HL-60/S4 treated with retinoic acid at 250 ng/mL for 4 days and 3 days (cell line): ENCODE data around the gene PRRT1.

Experiments
- in situ Hi-C: fragments of 300-500 bp; cut with MboI; formaldehyde crosslinking; loops from 2 replicates; pipeline ENCODE4 v1.7.0; 2022; ENCODE audit warnings: low sequenced_read_pairs

PRRT1 gene

GRCh38 chr6:32127717-32128592 is 23.8 kb downstream of the PRRT1 start, which contains the start of gene ATF6B:
Gene ATF6B, minus strand, starts transcription at chr6:32128246. Its CDS starts 39 bp downstream, at chr6:32128207.
- in situ Hi-C loops, result no loop called here

- in situ Hi-C loops, result no loop called here
Measured at GRCh38 chr6:32127409-32127716, 24.4 kb downstream of the PRRT1 start.

DNA sequence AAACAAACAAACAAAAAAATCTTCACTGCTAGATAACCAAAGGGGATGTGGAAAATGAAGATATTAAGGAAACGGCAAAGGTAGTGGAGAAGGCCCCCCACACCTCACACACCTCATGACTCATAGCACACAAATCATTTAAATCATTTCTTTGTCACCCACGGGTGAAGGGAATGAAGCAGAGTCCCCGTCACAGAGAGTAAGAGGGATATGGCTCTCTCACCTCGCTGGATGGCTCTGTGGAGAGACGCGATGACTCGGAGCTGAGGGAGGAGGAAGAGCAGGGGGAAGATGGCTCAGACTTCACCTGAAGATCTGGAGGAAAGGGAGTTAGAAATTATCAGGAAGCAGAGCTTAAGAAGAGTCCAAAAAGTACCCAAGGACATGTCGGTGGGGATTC is 24.9 kb downstream of the PRRT1 start:
- in situ Hi-C loops, result no loop called here

DNA sequence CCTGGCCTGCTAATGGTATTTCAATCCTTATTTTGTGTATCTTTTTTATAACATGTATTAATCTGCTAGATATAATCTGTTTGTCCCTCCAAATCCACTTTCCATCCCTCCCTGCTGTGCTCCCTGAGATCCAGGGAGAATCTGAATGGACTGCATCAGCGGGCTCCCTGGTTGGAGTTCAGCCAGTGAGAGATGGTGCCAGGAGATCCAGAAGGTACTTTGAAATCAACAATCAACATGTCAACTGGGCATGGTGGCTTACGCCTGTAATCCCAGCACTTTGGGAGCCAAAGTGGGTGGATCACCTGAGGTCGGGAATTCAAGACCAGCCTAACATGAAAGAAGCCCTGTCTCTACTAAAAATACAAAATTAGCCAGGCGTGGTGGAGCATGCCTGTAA is 28.1 kb downstream of the PRRT1 start:
- in situ Hi-C loops, result no loop called here

DNA sequence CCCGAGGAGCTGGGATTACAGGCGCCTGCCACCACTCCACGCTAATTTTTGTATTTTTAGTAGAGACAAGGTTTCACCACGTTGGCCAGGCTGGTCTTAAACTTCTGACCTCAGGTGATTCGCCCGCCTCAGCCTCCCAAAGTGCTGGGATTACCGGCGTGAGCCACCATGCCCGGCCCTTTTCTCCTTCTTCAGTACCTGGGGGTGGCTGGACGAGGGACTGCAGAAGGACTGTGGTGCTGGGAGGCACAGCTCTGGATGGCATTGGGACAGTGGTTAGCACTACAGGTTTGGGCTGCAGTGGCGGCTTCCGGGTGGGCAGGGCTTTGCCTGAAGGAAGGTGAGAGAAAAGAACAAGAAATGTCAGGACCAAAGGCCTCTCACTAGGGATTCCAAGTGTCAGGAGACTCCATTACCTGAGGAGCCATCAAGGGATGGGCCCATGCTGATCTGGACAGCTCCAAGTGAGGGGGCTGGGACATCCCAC is 31.1 kb downstream of the PRRT1 start:
- in situ Hi-C loops, result no loop called here

GRCh38 chr6:32118782-32119628 is 32.7 kb downstream of the PRRT1 start:
- in situ Hi-C loops, result no loop called here

GRCh38 chr6:32117461-32117860 is 34.3 kb downstream of the PRRT1 start:
- in situ Hi-C loops, result no loop called here

- in situ Hi-C loops, result no loop called here
Measured at GRCh38 chr6:32116674-32117073, 35.1 kb downstream of the PRRT1 start.

DNA sequence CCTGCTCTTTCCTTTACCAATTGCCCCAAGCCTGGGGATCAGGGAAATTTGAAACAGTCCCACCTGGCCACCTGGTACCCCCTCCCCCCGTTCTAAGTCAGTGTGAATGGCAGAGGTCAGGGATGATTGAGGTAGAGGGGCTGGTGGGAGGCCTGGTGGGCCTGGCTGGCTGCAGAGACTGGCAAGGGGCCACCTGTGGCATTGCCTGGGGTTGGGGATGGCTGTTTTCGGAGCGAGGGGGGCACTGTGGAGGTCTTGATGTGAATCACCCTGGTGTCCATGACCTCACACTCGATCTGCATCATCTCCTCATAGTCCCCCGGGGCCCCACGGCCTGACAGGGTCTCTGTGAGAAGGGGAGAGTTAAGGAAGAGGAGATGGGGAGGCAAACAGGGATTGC is 36.1 kb downstream of the PRRT1 start:
- in situ Hi-C loops, result no loop called here

- in situ Hi-C loops, result no loop called here
Measured at GRCh38 chr6:32114796-32115195, 36.9 kb downstream of the PRRT1 start.

DNA sequence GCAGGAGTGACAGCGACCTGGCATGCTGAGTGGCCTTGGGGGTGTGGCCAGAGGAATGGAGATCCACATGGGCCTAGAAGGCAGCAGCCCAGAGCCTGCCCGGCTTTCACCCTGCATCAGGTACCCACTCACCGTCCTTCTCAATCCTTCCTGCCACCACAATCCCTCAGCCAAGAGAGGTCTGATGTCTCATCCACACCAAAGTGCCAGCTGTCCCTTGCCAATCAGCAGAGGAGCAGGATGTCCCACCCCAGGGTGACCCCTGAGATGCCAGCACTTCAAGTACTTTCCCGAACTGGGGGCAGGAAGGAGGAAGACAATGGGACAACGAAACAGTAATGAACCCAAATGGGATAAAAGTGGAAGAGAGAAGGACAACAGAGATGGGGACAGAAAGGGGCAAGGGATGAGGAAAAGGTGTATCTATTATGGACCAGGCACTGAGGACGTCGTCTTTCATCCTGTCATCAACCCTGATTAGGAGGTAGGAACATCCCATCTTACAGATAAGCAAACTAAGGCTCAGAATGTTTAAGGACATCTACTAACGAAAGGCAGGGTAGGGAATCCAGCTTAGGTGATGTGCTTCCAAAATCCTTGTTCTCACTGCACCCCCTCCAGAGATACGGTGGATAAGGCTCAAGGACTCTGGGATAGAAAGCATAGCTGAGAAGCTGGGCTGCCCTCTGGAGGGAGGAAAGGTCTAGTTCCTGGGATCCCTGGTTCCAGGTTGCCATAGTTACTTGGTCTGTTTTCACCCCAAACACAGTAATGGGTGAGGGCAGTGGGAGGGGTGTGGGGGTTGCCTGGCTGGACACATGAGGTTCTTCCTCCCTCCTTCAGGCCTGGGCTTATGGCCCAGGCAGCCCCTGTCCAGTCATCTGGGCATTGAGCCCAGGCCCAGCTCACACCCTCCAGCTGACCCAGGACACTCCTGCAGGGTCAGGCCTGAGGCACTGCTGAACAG is 38.1 kb downstream of the PRRT1 start:
- in situ Hi-C loops, result no loop called here

- in situ Hi-C loops, result no loop called here
Measured at GRCh38 chr6:32112431-32112980, 39.2 kb downstream of the PRRT1 start.

DNA sequence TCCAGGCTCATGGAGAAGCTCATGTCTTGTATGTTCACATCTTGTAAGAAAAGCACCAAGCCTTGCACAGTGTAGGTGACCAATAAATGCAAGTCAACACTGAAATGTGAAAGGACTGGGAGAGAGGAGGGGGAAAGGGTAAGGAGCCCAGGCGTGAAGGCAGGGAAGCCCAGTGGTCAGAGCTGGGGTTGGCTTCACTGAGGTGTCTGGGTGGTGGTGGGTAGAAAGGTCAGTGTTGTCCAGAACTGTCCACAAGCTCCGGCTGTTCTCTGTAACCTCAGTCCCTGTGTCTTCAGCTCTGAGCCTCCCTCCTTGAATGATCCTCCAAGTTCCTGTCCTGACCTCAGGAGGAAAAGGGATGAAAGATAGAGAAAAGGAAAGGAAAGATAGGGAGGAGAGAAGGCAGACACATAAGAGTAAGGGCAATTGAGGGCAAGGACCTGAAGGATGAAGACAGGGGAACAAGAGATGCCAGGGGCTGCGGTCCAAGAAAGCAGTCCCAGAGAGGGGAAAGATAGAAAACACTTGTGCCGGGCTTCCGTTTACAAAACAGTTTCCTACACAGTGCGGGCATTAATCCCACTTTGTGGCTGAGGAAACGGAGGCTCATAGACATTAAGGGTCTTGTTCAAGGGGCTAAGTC is 40.2 kb downstream of the PRRT1 start:
- in situ Hi-C loops, result no loop called here

DNA sequence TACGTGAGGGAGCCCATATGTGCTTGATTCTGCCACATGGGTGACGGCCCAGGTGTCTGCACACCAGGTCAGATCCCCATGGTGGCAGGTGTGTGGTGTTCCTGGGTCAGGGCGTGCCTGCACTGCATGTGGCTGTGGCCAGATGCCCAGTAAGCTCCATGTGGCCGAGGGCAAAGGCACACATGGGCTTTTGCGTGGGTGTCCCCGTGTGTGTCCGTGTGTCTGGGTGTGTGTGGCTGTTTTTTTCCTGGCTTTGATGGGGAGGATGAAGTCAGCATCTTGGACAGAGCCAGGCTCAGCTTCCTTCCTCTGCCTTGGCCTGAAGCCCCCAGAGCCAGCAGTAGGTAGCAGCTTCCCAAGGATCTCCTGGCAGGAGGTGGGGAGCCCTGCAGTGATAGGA is 41.1 kb downstream of the PRRT1 start:
- in situ Hi-C loops, result no loop called here

GRCh38 chr6:32109765-32110160 is 42.0 kb downstream of the PRRT1 start:
- in situ Hi-C loops, result no loop called here

- in situ Hi-C loops, result no loop called here
Measured at GRCh38 chr6:32109114-32109764, 42.5 kb downstream of the PRRT1 start, which contains the start of gene TNXB. Gene TNXB, minus strand, starts transcription at chr6:32109338. Its CDS starts 11,140 bp downstream, at chr6:32098198.

DNA sequence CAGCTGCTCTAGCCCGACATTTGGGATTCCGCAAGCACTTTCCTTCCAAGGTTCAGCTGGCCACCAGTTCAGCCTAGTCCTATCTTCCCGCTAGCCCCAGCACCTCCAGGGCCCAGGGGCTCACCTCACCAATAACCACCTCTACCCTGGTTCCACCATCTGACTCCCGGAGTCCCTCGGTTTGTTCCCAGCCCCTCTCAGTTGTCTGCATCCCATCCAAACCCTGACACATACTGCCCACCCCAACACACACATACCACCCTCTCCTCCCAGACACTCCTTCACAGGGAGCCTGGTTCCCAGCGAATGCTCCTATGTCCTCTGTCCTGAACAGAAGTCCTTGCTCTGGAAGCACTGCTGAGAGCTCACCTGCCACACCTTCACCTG is 43.0 kb downstream of the PRRT1 start:
- in situ Hi-C loops, result no loop called here

- in situ Hi-C loops, result no loop called here
Measured at GRCh38 chr6:32108094-32108627, 43.6 kb downstream of the PRRT1 start.

GRCh38 chr6:32107406-32107805 is 44.3 kb downstream of the PRRT1 start:
- in situ Hi-C loops, result no loop called here
